NCI-H2107 (cell line): Measurements from ENCODE around the gene BICC1.

ENCODE experiments used
- DNase-seq: peaks from one replicate; lab custom pipeline; 2025; lab: John Stamatoyannopoulos, UW

The BICC1 gene

GRCh38 chr10:58701405-58702135 lies 188.9 kb downstream of the BICC1 start:
- DNase-seq: no peak

GRCh38 chr10:58704226-58704625 lies 191.6 kb downstream of the BICC1 start:
- no peak for DNase-seq

DNA sequence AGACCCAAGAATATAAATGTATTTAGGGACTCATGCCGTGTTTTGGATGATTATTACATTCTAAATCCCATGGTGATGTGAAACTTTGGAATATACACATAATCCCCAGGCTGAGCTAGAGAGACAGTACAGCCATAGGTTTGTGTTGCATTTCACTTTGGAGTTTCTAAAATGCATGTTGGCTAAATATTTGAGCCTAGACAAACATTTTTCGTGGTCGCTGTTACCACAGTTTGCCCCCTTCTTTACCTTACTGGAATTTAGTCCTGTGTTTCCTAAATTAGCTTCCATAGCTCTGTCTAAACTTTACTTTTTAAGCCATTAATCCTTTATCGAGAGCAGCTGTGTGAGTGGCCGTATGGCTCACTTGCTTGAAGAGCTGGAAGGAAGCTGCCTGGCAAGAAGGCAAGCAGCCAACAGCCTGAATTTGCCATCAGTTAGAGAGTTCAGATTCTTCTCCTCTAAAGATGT lies 192.0 kb downstream of the BICC1 start:
- DNase-seq: no peak

DNA sequence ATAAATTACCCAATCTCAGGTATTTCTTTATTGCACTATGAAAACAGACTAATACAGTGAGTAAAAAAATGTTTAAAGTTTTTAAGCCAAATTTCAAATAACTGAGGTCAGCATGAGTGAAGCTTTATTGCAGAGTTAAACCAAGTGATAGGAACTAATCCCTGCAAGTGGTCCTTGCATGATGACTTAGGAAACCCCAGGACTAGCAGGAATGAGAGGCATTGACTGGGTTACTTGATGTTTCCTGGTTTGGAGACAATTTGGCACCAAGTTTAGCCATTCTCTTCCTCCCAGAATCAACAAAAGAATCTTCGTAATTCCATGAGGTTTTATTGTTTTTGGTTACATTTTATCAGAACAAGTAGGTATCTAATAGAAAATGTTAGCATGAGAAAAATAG lies 194.2 kb downstream of the BICC1 start:
- no peak for DNase-seq

- DNase-seq: no peak
Observed at GRCh38 chr10:58712141-58712540, 199.5 kb downstream of the BICC1 start.

DNA sequence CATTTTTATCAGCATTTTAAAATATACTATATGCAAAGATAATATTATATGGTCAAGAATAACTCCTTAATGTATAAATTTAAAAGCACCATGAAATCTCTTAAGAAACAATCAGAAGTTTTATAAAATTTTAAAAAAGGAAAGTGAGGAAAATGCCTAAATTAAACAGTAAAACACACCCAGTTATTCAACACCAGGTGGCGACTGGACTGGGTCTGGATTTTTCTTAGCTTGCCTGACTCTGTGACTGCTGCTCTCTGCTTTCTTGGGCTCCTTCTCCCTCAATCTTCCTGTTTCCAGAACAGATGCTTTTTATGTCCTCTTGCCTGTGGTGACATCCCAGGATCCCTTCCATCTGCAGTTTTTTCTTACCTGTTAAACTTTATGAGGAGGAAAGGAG lies 200.3 kb downstream of the BICC1 start:
- no peak for DNase-seq

- DNase-seq: no peak
Observed at GRCh38 chr10:58714409-58714808, 201.7 kb downstream of the BICC1 start.

DNA sequence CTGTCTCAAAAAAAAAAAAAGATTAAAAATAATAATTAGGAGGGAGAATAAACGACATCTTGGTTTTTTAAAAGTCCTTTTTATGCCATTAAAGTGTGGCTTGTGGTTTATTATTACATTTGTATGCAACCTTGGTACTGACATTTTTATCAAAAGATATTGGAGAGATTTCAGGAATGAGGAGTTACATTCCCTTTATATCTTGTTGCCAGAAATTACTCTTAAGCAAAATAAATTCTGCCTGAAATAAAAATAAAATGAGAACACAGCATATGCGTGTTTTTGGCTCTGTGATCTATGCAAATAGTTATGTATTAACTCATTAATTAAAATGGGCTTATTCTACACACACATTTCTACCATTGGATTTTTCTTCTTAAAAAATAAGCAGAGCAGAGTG lies 202.4 kb downstream of the BICC1 start:
- DNase-seq: no peak

GRCh38 chr10:58718596-58718995 lies 205.9 kb downstream of the BICC1 start:
- DNase-seq: no peak

DNA sequence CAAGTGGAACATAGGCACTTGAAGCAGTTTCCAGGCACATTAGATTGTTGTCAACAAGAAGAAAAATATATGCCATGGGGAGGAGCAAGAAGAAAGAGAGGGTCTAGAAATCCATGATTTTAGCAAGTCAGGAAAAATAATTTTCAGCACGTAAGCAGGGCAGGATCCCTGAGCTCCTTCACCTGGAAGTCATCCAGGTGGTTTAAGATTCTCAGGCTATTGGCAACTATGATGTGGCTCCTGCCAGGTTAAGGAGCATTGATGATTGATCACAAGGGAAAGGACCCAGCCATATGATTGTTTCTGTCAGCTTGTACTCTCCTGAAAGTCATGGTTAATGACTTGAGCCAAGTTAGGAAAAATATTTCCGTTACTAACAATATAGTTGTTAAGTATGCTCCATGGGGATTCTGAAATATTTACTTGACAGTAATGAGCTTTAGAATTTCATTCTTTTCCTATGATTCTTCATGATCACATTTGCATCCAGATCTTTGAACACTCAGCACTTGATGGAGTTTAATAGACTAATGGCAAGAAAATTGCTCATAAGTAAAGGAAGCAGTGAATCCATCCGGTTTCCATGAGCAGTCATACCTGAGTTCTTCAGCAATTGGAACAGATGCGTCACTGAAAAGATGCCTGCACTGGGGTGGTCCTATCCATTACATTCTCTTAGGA lies 209.1 kb downstream of the BICC1 start:
- DNase-seq: no peak

DNA sequence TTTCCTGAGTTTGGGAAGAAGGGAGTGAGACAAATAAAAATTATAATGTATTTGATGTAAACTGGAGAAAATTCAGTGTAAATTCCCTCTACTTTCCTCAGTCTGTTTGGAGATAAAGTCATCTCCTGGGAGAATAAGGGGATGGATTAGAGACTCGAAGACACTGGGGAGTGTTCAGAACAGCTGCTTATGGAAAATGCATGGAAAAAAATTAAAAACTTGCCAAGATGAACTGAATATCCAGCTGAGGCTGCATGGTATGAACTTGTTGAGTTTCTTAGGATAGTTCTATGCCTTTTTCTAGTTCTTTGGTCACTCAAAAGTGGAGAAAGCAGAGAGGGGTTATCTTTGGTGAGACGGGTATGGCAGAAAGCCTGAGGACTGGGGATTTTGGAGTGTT lies 210.5 kb downstream of the BICC1 start:
- DNase-seq: no peak

DNA sequence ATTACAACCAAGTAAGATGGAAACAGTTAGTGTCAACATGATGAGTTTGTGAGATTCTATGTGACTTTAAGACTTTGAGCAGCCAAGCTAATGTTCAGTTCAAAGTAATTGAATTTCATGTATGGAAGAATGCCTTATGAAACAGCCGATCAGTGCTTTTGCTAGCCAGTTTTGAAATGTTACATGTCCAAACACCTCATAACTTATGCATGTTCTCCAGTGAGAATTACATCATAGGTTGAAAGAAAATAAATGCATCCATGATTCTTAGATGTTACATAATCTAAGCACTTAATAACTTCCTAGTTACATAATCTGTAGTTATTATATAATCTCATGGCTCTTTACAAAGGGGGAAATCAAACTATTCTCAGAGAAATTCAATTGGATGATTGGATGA lies 211.3 kb downstream of the BICC1 start:
- DNase-seq: no peak

- no peak for DNase-seq
Observed at GRCh38 chr10:58724781-58725180, 212.1 kb downstream of the BICC1 start.

DNA sequence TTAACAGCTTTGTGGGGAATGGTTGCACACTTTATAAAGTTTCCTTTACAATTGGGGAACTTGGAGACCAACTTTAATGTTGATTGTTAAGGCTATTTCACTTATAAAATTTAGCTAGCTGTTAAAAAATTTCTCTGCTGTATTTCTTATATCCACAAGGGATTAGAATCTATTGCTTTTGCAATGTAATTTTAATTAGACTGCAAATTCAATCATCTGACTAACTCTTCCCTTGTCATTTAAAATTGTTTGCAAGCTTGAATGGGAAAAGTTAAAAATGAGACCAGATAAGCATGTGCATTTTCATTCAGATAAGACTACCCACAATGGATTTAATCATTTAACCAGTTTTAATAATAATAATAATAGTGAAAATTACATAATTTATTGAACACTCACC lies 213.2 kb downstream of the BICC1 start:
- DNase-seq: no peak

GRCh38 chr10:58727633-58728032 lies 215.0 kb downstream of the BICC1 start:
- DNase-seq: no peak

GRCh38 chr10:58731276-58731675 lies 218.6 kb downstream of the BICC1 start:
- DNase-seq: no peak

- no peak for DNase-seq
Observed at GRCh38 chr10:58733436-58733835, 220.8 kb downstream of the BICC1 start.

DNA sequence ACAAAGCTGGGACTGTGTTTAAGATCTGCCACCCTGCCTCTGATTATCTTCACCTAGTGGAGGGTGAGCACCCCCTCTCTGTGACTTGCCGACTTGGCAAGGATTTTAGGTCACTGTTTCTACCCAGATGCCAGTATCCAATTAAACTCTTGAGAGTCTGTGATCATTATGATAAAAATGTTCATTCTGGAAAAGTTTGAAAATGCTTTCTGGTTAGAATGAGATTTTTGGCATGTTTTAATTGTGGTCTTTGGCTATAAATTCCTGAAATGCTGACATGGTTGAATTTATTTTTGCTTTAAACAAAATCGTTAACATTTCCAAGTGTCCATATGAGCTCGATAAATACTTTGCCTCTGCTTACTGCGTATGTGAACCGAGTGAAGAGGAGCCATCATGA lies 221.4 kb downstream of the BICC1 start:
- DNase-seq: no peak

GRCh38 chr10:58734664-58735063 lies 222.0 kb downstream of the BICC1 start:
- DNase-seq: no peak

DNA sequence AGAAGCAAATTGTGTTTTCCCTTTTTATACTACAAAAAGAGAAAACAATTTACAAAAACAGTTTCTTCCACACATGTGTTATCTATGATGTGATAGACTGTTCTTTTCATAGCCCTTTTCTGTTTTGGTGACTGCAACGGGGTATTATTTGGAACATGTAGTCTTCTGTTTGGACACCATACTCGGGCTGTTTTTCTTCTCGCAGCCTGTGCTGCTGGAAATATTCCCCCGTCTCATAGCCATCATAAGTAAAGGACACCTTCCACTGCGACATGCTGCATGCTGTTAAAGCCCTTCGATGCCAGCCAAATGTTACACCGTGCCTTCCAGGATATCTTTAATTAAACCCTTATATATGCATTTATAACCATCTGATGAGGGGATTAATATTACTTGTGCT lies 222.4 kb downstream of the BICC1 start:
- DNase-seq: no peak

DNA sequence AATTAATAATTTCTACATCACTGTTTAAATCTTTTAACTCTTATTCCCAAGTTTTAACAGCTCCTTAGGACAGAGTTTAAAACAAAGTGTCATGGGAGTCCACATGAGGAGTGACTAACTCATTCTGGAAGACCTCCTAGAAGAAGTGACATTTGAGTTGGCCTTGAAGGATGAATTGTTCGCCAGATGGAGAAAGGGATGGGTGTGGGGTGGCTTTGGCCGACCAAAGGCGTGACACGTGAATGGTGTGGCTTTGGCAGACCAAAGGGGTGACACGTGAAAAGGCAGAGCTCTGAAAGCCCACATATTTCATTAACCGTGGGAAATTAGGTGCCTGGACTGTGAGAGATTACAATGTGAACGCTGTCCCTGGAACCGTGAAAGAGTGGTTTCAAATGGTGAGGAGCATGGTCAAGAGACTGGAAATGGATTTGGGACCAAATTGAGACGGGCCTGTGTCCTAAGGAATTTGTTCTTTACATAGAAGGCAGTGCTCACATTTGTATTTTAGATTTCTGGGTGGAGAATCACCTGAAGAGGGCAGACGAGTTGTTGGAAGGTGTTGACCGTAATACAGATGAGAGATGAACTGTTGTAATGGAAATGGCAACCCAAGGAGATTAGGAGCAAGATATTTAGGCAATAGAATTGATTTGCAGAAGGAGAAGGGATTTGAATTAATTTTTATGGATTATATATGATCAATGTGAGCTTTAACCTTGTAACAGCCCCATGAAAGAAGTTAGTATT lies 228.1 kb downstream of the BICC1 start:
- no peak for DNase-seq

DNA sequence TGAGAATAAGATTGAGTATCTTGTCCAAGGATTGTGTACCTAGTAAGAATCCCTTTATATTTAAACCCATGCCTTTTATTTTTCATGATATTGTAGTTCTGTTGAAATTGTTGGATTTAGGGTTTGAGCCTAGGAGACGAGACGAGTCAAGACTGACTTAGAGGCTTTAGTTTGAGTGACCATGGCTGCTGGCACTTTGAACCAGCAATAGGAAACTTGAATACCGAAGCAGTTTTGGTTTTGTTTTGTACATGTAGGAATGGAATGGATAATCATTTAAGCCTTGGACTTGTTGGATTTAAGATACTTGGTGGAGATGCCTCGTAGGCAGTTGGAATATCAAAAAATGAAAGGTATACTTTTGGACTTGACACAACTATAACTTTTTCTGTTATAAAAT lies 229.0 kb downstream of the BICC1 start:
- DNase-seq: no peak

- DNase-seq: no peak
Observed at GRCh38 chr10:58742141-58742540, 229.5 kb downstream of the BICC1 start.
